C4-2B (cell line): ENCODE results near the gene KRTAP5-6.

ENCODE experiments used
- CTCF ChIP-seq: fragments of 450-650 bp; conservative IDR thresholded peaks from 2 replicates; pipeline ENCODE4 v1.5.1; 2017; ENCODE audit warnings: mild to moderate bottlenecking
- ZFX ChIP-seq: fragments of 450-650 bp; IDR thresholded peaks from 2 replicates; pipeline ENCODE4 v1.6.1; 2017

GRCh38 chr11:1743585-1744136 lies 46.7 kb downstream of the KRTAP5-6 start:
- TF ChIP-seq CTCF (no peak), ZFX (no peak)
